ENCODE results near the gene WNK3. TPM values are rescaled to one million over a fixed set of nuclear protein-coding genes. Genes with fewer than 3 reads are reported as not detected.

WNK3 gene
- total RNA-seq, 2 donors from 2014 or later = 0.06 to 0.61 TPM

GRCh38 chrX:54178100-54178940 lies 179.5 kb downstream of the WNK3 start:
- intact Hi-C loops (cut with DNase I, micrococcal nuclease) = no loop called here
- no peak for ATAC-seq
- no peak for DNase-seq

- DNase-seq = no peak
- ATAC-seq = no peak
- intact Hi-C loops (cut with DNase I, micrococcal nuclease) = no loop called here
These were observed 180.5 kb downstream of the WNK3 start for GRCh38 chrX:54177306-54177705.

- DNase-seq (no peak), ATAC-seq (no peak)
- intact Hi-C loops (cut with DNase I, micrococcal nuclease) = no loop called here
These were observed 184.1 kb downstream of the WNK3 start for GRCh38 chrX:54173791-54174190.

- DNase-seq (no peak), ATAC-seq (no peak)
- intact Hi-C loops (cut with DNase I, micrococcal nuclease) = no loop called here
These were observed 185.4 kb downstream of the WNK3 start for GRCh38 chrX:54172455-54172854.

GRCh38 chrX:54171527-54172250 lies 186.2 kb downstream of the WNK3 start:
- no peak for ATAC-seq
- no peak for DNase-seq
- intact Hi-C loops (cut with DNase I, micrococcal nuclease) = no loop called here

- intact Hi-C loops (cut with DNase I, micrococcal nuclease) = no loop called here
- DNase-seq (no peak), ATAC-seq (no peak)
These were observed 186.8 kb downstream of the WNK3 start for GRCh38 chrX:54171091-54171490.

- DNase-seq (no peak), ATAC-seq (no peak)
- intact Hi-C loops (cut with DNase I, micrococcal nuclease) = no loop called here
These were observed 190.9 kb downstream of the WNK3 start for GRCh38 chrX:54166915-54167314.

GRCh38 chrX:54157561-54157960 lies 200.3 kb downstream of the WNK3 start:
- no peak for ATAC-seq
- intact Hi-C loops (cut with DNase I, micrococcal nuclease) = no loop called here

More at GRCh38 chrX:54157561-54157960, 200.3 kb downstream of the WNK3 start:
- no peak for DNase-seq

Other genes with a start within 250 kb of the WNK3 start
- gene FAM120C, start 174.8 kb downstream of the WNK3 start, total RNA-seq = 1 to 10 TPM; 3.8 to 4.0 TPM
- 10 to 100 TPM; 32.8 to 33.4 TPM for gene TSR2, start 82.4 kb upstream of the WNK3 start, total RNA-seq
- gene FGD1, start 138.2 kb upstream of the WNK3 start, total RNA-seq = 1 to 10 TPM; 2.9 to 3.8 TPM
- 10 to 100 TPM; 29.2 to 36.2 TPM for gene GNL3L, start 172.2 kb upstream of the WNK3 start, total RNA-seq